ENCODE results near the gene MED17.
"Not testable (repeated sequence)": the region's sequence is repeated elsewhere in the genome, so short reads cannot be mapped to it uniquely, and the experiment has no call there.

MED17 gene

GRCh38 chr11:93756748-93757147 is 27.3 kb upstream of the MED17 start:
- CTCF ChIA-PET, result no interaction called here
- POLR2A ChIA-PET, result interaction anchor here (1.0 kb wide), 1 partner anchor 27 kb away, joined by 5 read pairs; the partner anchor contains the start of gene MED17
- no peak for DNase-seq (ENCODE audit: extremely low spot score)
- TF ChIP-seq HDGF (IDR thresholded peaks at IDR 0.05; ENCODE audit: borderline replicate concordance) (no peak), L3MBTL2 (conservative IDR thresholded peaks at IDR 0.05) (no peak), TARDBP (IDR thresholded peaks at IDR 0.05) (no peak), PKNOX1 (IDR thresholded peaks at IDR 0.05) (no peak), ELF4 (IDR thresholded peaks at IDR 0.05) (no peak), ARNT (IDR thresholded peaks at IDR 0.05) (no peak), CTBP1 (IDR thresholded peaks at IDR 0.05; ENCODE audit: borderline replicate concordance) (no peak), BHLHE40 (IDR thresholded peaks at IDR 0.05; ENCODE audit: borderline replicate concordance) (no peak), FOXA1 (IDR thresholded peaks at IDR 0.05) (no peak), LEF1 (IDR thresholded peaks at IDR 0.05; ENCODE audit: borderline replicate concordance) (no peak), FOXM1 (IDR thresholded peaks at IDR 0.05; ENCODE audit: borderline replicate concordance) (no peak), NFRKB (IDR thresholded peaks at IDR 0.05) (no peak), ZNF384 (IDR thresholded peaks at IDR 0.05) (no peak)

GRCh38 chr11:93757301-93757700 is 26.8 kb upstream of the MED17 start:
- DNase-seq (ENCODE audit: extremely low spot score), result no peak
- ChIA-PET POLR2A (interaction anchor here (1.2 kb wide), 1 partner anchor 27 kb away, joined by 5 read pairs; the partner anchor contains the start of gene MED17), CTCF (no interaction called here)
- TF ChIP-seq PKNOX1 (IDR thresholded peaks at IDR 0.05) (no peak), HDGF (IDR thresholded peaks at IDR 0.05; ENCODE audit: borderline replicate concordance) (no peak), BHLHE40 (IDR thresholded peaks at IDR 0.05; ENCODE audit: borderline replicate concordance) (no peak), LEF1 (IDR thresholded peaks at IDR 0.05; ENCODE audit: borderline replicate concordance) (no peak), FOXM1 (IDR thresholded peaks at IDR 0.05; ENCODE audit: borderline replicate concordance) (no peak), TARDBP (IDR thresholded peaks at IDR 0.05) (no peak), SUZ12 (IDR thresholded peaks at IDR 0.05) (no peak), ARNT (IDR thresholded peaks at IDR 0.05) (no peak), ELF4 (IDR thresholded peaks at IDR 0.05) (no peak), FOXA1 (IDR thresholded peaks at IDR 0.05) (no peak), NFRKB (IDR thresholded peaks at IDR 0.05) (no peak), L3MBTL2 (conservative IDR thresholded peaks at IDR 0.05) (no peak), ZNF384 (IDR thresholded peaks at IDR 0.05) (no peak)

GRCh38 chr11:93757924-93758865 is 25.9 kb upstream of the MED17 start:
- CTCF ChIA-PET, result no interaction called here
- POLR2A ChIA-PET, result interaction anchor here (1.2 kb wide), 1 partner anchor 26 kb away, joined by 5 read pairs; the partner anchor contains the start of gene MED17
- no peak for TF ChIP-seq FOXM1 (IDR thresholded peaks at IDR 0.05; ENCODE audit: borderline replicate concordance)
- no peak for TF ChIP-seq CTBP1 (IDR thresholded peaks at IDR 0.05; ENCODE audit: borderline replicate concordance)
- no peak for TF ChIP-seq L3MBTL2 (conservative IDR thresholded peaks at IDR 0.05)
- no peak for TF ChIP-seq SUZ12 (IDR thresholded peaks at IDR 0.05)
- no peak for TF ChIP-seq PKNOX1 (IDR thresholded peaks at IDR 0.05)
- DNase-seq (ENCODE audit: extremely low spot score), result no peak

GRCh38 chr11:93759123-93759522 is 25.0 kb upstream of the MED17 start:
- POLR2A ChIA-PET; DNase-seq (ENCODE audit: extremely low spot score); CTCF ChIA-PET: not testable (repeated sequence)

GRCh38 chr11:93761910-93762309 is 22.2 kb upstream of the MED17 start:
- no peak for DNase-seq (ENCODE audit: extremely low spot score)
- no peak for TF ChIP-seq ELF4 (IDR thresholded peaks at IDR 0.05)
- no peak for TF ChIP-seq NFRKB (IDR thresholded peaks at IDR 0.05)
- TF ChIP-seq TARDBP (IDR thresholded peaks at IDR 0.05), result no peak
- TF ChIP-seq ZNF384 (IDR thresholded peaks at IDR 0.05), result no peak
- no peak for TF ChIP-seq HDGF (IDR thresholded peaks at IDR 0.05; ENCODE audit: borderline replicate concordance)
- TF ChIP-seq FOXA1 (IDR thresholded peaks at IDR 0.05), result no peak
- TF ChIP-seq LEF1 (IDR thresholded peaks at IDR 0.05; ENCODE audit: borderline replicate concordance), result no peak
- TF ChIP-seq PKNOX1 (IDR thresholded peaks at IDR 0.05), result no peak
- POLR2A ChIA-PET, result no interaction called here
- CTCF ChIA-PET, result no interaction called here

- ChIA-PET CTCF (no interaction called here), POLR2A (interaction anchor here (1.6 kb wide), 1 partner anchor 24 kb away, joined by 3 read pairs; the partner anchor contains the start of genes C11orf54 and TAF1D)
- no peak for TF ChIP-seq FOXM1 (IDR thresholded peaks at IDR 0.05; ENCODE audit: borderline replicate concordance)
- no peak for TF ChIP-seq ZNF384 (IDR thresholded peaks at IDR 0.05)
- no peak for TF ChIP-seq ARNT (IDR thresholded peaks at IDR 0.05)
- no peak for TF ChIP-seq TARDBP (IDR thresholded peaks at IDR 0.05)
- TF ChIP-seq NFRKB (IDR thresholded peaks at IDR 0.05), result no peak
- no peak for TF ChIP-seq ELF4 (IDR thresholded peaks at IDR 0.05)
- TF ChIP-seq LEF1 (IDR thresholded peaks at IDR 0.05; ENCODE audit: borderline replicate concordance), result no peak
- no peak for TF ChIP-seq BHLHE40 (IDR thresholded peaks at IDR 0.05; ENCODE audit: borderline replicate concordance)
- no peak for TF ChIP-seq FOXA1 (IDR thresholded peaks at IDR 0.05)
- no peak for TF ChIP-seq PKNOX1 (IDR thresholded peaks at IDR 0.05)
- no peak for TF ChIP-seq HDGF (IDR thresholded peaks at IDR 0.05; ENCODE audit: borderline replicate concordance)
- TF ChIP-seq FOXK2 (IDR thresholded peaks at IDR 0.05), result no peak
- DNase-seq (ENCODE audit: extremely low spot score), result no peak
Measured at GRCh38 chr11:93765551-93765950, 18.5 kb upstream of the MED17 start.
